AG09319 (cell line): ENCODE results near the gene OPHN1.

Source experiments
- DNase-seq: peaks from one replicate; pipeline ENCODE4 v3.0.0-alpha.2; 2010; ENCODE audit warnings: low read depth; ENCODE audit errors: extremely low read depth
- TF ChIP-seq, protein P1 (sequence below): IDR thresholded peaks from 2 replicates; pipeline ENCODE4 v1.5.1; 2011; ENCODE audit warnings: low read depth, mild to moderate bottlenecking, inconsistent platforms, low read length, moderate library complexity

Gene OPHN1

DNA sequence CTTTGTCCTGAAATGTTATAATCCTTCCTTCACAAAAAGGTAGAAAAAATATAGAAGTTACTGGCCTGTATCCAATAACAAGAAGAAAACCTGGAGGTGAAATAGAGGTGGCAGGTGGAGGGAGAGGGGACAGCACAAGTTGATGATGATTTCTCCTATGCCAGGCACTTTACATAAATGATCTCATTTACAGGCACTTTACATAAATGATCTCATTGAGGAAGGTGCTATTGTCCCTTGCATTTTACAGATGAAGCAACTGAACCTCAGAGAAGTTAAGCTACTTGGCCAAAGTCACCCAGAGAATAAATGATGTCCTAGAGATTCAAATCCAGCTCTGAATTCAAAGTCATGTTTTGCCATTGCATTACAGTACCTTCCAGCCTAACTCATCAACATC, 7.1 kb upstream of the OPHN1 start:
- TF ChIP-seq, protein P1, sequence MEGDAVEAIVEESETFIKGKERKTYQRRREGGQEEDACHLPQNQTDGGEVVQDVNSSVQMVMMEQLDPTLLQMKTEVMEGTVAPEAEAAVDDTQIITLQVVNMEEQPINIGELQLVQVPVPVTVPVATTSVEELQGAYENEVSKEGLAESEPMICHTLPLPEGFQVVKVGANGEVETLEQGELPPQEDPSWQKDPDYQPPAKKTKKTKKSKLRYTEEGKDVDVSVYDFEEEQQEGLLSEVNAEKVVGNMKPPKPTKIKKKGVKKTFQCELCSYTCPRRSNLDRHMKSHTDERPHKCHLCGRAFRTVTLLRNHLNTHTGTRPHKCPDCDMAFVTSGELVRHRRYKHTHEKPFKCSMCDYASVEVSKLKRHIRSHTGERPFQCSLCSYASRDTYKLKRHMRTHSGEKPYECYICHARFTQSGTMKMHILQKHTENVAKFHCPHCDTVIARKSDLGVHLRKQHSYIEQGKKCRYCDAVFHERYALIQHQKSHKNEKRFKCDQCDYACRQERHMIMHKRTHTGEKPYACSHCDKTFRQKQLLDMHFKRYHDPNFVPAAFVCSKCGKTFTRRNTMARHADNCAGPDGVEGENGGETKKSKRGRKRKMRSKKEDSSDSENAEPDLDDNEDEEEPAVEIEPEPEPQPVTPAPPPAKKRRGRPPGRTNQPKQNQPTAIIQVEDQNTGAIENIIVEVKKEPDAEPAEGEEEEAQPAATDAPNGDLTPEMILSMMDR = no peak
- DNase-seq = no peak

DNA sequence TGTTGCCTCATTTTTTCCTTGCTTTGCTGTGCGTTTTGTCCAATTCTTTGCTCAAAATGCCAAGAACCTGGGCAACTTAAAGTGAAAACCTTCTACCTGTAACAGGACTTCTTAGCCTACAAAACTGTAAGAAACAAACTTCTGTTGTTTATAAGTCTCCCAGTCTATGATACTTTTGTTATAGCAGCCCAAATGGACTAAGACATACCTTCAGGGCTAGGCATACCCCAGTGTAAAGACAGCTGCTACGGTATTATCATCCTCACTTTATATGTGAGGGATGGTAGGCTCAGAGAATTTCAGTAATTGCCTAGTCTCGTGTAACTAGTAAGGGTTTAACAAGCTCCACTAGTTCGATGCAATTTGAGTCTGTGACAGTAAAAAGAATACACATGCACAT, 6.0 kb upstream of the OPHN1 start:
- no peak for DNase-seq
- TF ChIP-seq, protein P1 = no peak

DNA sequence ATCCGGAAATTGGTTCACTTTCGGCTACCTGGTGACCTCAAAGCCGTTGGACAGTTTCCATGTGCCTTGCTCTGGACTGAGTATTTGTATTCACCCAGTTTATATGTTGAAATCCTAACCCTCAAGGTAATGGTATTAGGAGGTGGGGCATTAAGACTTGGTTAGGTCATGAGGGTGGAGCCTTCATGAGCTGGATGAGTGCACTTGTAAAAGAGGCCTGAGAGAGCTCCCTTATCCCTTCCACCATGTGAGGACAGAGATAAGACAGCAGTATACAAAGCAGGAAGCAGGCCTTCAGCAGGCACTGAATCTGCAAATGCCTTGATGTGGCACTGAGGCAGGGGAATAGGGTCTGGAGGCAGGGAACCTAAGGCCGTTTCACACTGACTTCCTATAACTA, 5.3 kb upstream of the OPHN1 start:
- DNase-seq = no peak
- TF ChIP-seq, protein P1 = no peak

DNA sequence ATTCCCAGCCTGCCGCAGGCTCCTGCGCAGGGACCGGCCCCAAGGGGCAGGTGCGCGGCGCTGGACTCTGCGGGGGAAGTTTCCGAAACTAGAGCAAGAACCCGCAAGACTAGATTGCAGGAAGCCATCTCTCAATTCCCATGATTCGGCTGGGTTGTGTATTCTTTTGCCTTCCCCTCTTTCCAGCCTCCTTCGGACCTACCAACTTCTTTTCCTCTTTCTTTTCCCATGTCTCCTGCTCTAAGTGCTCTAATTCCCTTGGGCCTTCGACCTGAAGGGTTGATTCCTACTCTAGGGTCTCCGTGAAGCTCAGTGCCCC, 645 bp upstream of the OPHN1 start:
- no peak for DNase-seq

DNA sequence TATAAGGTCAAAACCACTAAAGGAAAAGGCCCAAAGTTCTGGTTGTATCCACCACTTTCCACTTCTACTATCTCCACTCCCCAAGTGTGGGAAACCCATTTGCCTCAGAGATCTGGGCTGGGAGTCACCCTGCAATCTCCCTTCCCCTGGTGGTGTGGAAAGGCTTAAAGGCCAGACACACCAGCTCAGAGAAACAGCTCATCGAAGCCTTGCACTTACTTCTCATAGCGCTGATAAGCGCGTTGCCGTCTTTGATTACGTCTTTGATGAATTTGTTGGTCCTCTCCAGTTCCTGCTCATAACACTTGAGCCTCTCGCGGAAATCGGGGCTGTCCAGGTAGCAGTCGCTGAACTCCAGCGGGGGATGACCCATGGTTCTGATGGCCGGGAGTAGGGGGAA, 647 bp downstream of the OPHN1 start:
- TF ChIP-seq, protein P1 = no peak
- no peak for DNase-seq

More for the DNA sequence above, 645 bp upstream of the OPHN1 start:
- TF ChIP-seq, protein P1 = no peak

DNA sequence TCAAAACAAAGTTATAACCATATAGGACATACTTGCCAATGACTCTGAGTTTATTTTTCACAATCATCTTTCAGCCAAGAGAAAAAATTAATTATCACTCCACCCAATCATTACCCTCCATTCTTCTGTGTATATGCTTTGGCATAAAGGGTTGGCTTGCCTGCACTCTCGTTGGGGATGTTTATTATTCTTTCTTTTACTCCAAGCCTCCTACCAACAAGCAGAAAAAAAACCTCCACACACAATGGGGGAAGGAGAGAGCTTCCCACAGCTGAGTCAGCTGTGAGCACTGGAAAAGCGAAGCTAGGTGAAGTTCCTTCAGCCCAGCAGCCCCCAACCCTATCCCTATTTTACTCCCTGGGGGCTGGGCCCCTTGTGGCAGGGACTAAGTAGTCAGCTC, 1.5 kb downstream of the OPHN1 start:
- TF ChIP-seq, protein P1 = no peak
- no peak for DNase-seq

DNA sequence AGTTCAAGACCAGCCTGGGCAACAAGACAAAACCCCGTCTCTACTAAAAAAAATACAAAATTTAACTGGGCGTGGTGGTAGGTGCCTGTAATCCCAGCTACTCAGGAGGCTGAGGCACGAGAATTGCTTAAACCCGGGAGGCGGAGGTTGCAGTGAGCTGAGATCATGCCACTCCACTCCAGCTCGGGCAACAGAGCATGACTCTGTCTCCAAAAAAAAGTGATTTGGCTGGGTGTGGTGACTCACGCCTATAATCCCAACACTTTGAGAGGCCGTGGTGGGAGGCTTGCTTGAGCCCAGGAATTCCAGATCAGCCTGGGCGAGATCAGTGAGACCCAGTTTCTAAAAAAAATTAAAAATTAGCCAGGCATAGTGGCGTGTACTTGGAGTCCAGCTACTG, 4.1 kb downstream of the OPHN1 start:
- DNase-seq = no peak
- TF ChIP-seq, protein P1 = no peak

DNA sequence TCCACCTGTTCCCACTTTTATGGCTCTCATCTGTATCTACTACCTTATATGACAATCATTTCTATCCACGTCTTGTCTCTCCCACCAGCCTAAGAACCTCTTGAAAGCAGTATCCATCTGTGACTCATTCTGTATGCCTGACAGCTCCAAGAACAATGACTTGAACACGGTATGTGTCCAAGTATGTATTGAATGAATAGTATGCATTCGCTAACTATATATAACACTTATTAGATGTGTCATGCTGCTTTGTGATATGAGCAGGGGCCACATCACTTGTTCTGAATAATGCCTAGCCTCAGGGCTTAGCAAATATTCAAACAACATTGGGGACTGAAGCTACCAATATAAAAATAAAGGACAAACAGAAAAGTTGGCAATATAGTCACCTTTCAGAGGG, 4.9 kb downstream of the OPHN1 start:
- DNase-seq = no peak
- TF ChIP-seq, protein P1 = no peak
